CD4-positive, alpha-beta T cell treated with Interleukin-1 beta for 1 hour (primary cell): ENCODE data around the gene HOMER1.
"Not testable (repeated sequence)": the region's sequence is repeated elsewhere in the genome, so short reads cannot be mapped to it uniquely, and the experiment has no call there.

Source experiments
- DNase-seq, 2 donors: peaks; one replicate each; pipeline ENCODE4 v3.0.0-alpha.2; 2020 to 2022

HOMER1 gene

DNA sequence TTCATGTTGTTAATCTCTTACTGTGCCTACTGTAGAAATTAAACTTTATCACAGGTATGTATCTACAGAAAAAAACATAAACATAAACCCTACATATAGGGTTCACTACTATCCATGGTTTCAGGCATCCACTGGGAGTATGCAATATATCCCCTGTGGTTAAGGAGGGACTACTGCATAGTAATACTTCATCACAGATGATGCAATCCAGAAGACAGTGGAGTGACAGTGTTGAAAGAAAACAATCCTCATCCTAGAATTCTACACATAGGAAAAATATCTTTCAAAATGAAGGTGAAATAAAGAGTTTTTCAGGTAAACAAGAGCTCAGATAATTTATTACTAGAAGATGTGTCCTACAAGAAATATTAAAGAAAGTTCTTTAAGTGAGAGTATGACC, 105.9 kb downstream of the HOMER1 start:
- no peak for DNase-seq

DNA sequence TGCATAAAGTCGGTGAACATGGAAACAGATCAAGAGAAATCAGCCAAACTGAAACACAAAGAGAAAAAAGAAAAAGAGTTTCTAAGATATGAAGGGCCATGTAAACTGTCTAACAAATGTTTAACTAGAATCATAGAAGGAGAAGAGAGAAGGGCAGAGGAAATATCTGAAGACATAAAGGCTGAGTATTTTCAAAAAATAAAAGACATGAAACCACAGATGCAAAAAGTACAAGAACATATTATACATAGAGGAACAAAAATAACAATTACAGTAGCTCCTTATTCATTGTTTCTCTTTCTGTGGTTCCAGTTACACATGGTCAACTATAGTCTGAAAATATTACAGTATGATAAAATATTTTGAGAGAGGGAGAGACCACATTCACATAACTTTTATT, 106.3 kb downstream of the HOMER1 start:
- no peak for DNase-seq

DNA sequence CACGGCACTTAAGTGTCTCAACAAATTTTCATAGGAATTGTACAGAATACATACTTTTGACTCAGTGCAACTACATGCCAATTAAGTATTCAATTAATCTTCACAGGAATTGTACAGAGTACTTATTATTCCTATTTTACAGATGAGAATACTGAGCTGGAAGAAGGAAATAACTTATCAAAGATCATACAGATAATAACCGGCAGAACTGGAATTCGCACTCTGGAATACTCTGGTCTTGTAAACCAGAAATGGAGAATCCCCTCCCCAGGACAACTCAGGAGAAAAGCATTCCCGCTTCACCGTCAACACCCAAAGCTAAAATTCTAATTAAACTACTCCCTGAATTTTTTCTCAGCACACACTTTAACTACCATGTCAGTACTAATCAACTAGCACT, 112.7 kb downstream of the HOMER1 start:
- no peak for DNase-seq

DNA sequence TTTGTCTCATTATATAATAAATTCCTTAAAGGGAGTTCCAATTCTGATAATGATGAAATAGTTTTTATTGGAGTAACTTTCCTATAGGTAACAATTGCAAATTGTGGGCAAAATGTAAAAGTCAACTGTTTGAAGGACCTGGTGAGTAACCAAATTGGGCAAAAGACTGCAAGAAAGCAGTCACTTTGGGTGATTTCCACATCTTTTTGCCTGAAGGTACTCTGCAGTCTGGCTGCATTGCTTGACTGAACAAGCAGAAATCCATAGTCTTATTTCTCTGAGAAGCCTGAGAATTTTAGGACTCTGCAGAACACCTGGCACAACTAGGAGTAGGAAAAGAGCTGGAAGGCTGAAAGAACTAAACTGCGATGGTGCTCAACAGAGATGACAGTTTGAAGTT, 114.9 kb downstream of the HOMER1 start:
- DNase-seq = no peak

DNA sequence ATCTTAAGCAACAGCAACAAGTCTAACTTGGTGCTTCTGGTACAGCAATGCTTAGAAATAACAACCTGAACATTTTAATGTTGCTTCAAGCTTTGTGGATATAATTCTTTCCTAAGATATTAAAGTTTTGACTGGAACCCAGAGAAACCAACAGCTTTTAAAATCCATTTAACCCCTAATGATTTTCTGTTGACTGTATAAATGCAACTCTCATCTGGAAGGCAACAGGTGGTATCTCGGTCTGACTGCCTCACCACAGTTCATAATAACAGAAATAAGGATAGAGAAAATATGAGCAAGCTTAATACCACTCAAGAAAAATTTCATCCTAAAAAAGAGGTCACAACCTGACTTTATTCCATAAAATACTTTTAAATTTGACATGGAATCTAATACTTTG, 116.9 kb downstream of the HOMER1 start:
- no peak for DNase-seq

DNA sequence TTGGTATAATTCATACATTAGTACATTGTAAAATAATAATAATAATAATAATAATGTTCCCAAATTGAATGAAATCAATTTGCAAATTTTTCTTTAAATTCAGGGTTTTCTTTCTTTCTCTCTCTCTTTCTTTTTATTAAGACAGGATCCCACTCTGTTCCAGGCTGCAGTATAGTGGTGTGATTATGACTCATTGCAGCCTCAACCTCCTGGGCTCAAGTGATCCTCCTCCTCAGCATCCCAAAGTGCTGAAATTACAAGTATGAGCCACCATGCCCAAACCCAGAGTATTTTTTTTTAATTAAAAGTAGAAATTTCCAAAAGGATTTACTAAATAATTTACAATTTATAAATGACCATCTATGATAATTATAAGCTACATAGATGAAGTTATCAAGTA, 117.7 kb downstream of the HOMER1 start:
- DNase-seq = no peak

DNA sequence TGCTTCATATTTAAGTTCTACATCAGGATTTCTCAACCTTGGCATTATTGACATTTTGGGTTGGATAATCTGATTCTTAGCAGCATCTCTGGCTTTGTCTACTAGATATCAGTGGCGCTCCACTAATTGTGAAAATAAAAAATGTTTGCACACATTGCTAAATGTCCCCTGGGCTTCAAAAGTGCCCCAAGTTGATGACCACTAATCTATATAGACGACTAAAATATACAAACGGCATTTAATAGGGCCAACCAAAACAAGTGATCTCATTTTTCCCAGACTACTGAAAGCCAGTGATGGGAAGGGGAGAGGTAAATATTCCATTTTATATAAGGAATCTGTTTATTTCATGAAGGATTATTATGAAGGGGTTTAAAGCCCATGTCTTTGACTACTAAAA, 118.6 kb downstream of the HOMER1 start:
- DNase-seq = no peak

DNA sequence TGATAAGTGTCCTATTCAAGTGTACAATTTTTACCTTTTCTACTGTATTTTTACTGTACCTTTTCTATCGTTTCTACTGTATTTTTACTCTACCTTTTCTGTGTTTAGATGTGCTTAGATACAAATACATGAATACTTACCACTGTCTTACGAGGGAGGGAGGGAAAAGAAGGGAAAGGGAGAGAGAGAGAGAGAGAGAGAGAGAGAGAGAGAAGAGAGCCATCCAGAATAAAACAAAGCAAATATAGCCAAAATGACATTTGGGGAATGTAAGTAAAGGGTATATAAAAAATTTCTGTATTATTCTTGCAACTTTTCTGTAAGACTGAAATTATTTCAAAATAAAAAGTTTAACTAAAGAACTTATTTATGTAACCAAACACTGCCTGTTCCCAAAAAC, 121.2 kb downstream of the HOMER1 start:
- DNase-seq = no peak

DNA sequence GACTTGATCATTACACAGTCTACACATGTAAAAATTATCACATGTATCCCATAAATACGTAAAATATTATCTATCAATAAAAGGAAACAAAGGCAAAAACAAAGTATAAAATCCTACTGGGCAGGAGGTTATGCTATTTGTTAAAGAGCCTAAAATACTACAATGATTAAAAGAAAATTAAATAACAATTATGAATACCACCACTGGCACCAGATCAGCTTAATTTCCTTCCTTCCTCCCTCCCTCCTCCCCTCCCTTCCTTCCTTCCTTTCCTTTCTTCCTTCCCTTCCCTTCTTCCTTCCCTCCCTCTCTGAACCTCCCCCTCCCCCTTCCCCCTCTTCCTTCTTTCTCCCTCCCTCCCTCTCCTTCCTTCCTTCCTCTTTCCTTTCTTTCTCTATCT, 127.3 kb downstream of the HOMER1 start:
- no peak for DNase-seq

DNA sequence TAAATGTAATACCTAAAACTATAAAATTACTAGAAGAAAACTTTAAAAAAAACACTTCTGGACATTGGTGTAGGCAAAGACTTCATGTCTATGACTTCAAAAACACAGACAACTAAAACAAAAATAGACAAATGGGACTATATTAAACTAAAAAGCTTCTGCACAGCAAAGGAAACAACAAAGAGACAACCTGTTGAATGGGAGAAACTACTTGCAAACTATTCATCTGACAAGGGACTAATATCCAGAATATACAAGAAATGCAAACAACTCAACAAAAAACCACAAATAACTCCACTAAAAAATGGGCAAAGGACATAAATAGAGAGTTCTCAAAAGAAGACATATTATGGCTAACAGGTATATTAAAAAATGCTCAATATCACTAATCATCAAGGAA, 128.8 kb downstream of the HOMER1 start:
- not testable (repeated sequence) for DNase-seq

DNA sequence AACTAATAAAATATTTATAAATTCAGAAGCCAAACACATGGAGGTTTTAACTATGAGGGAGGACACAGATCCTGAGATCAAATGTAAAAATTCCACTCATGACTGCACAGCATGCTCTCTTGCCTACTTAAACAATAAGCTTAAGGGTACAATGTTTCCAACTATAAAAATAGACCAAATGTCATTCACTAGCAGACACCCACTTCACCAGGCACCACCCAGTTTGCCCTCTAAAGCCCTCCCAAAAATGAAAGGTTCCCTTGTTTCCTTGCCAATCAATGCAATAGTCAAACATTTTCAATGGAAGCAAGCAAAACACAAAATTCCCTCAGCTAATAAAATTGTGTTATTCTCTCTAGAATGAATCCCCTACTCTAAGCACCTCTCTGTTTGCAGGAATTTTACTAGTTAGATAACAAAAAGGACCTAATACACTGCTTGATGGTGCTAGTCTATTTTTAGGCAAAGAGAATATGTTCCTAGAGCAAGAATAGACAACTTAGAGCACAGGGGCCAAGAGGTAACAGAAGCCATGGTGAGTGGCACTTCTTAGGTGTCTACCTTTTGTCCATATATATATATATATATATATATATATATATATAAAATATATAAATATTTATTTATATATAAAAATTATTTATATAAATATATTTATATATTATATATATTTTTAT, 135.3 kb downstream of the HOMER1 start:
- no peak for DNase-seq

DNA sequence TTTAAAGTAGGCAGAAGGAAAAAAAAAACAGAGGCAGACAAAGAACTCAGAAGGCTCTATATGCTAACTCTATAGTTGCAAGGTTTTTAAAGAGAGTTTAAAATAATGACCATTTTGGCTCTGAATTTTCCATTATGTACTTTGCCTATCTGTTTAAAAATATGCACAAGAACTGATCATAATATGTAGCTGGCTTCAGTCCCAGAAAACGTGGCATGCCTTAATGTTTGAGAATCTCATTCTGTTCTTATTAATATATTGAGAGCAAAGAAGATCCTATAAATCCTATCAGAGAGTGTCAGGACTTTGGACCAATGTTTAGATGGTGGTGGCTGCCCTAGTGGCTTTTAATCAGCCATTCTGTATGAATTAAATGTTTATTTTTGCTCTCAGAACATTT, 156.5 kb downstream of the HOMER1 start:
- no peak for DNase-seq

DNA sequence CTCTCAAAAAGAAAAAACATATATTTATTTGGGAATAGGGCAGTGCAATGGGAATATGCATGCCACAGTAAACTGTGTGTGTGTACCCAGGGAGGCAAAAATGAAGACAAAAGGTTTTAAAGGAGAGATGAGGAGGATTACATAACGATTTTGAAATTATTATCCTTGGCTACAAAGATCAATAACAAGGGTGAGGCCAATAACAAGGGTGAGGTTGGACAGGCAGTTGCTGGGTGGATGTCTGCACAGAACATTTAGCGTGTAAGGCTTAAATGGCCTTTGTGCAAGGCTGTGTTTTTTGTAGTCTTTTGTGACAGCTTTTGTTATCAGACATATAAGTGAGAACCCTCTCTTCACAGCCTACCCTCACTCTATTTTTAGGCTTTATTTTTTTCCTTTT, 164.1 kb downstream of the HOMER1 start:
- DNase-seq = no peak

DNA sequence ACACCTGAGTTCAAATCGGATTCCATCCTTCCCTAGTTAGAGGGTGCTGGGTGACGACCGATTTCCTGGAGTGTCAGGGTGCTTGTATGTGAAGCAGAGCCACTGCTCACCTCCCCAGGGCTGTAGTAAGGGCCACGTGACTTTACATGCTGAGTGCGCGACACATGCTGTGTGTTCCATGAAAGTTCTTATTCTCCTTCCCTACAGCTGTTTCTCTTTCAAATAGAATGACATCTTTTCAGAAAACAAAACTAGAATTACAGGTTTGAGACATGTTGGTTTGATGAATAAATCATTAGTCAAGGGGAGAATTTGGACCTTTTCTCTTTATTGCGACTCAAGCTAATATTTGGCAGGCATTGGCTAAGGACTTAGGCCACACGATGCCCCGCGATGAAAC, 164.9 kb downstream of the HOMER1 start:
- no peak for DNase-seq

DNA sequence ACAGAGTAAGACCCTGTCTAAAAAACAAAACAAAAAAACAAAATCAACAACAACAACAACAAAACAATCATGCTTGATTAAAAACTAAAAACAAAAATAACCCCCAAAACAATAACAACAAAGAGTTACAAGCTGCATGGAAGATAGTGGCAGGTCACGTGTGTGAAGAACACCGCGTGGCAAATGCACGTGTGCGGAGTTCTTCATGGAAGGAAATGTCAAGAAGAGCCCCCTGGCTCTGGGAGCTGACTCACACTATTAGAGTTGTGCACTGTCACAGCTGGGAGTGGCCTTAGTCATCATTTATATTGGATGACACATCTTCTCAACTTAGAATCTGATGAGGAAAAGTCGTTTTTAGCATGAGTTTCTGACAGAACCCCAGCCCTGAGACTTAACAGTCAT, 167.5 kb downstream of the HOMER1 start:
- no peak for DNase-seq

DNA sequence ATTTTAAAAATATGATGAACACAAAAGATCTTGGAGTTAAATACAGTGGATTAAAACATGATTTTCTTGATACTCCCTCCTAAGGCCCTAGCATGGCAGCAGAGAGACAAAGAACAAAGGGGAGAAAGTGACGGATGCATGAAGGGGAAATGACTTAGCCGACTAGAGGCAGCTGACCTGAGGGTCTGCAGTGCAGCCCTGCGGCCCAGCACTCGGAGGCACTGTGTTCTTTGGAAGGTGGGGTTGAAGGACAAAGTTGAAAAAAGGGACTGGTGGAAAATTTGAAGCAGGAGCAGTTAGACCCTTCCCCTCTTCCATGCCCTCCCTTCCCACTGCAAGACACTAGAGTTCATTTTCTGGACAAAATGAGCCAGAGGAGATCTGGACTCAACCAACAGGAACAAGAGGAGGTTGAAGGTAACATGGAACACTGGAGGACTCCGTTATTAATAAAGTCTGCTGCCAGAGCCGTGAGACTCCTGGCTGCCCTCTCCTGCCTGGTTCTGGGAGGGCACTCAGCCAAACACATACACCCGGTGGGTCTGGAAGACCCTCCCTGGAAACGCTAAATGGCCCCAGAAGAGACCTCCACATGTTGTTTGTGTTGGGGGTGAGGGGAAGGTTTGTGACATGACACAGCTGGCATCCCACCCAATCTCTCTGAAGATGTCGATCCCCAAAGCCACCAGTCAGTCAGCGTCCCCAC, 179.9 kb downstream of the HOMER1 start:
- DNase-seq = no peak

DNA sequence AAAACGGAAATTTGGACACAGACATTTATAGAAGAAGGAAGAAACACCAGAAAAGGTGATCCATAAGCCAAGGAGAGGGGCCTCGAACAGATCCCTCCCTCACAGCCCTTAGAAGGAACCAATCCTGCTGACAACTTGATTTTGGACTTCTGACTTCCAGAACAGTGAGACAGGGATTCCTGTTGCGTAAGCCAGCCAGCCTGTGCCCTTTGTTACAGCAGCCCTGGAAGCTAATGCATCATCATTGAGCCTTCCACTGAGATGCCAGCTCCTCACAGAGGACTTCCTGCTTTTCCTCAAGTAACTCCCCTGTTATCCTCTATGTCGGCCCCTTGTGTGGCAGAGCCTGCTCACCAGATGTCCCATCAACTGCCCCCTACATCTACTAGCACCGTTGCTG, 183.9 kb downstream of the HOMER1 start:
- DNase-seq = no peak

DNA sequence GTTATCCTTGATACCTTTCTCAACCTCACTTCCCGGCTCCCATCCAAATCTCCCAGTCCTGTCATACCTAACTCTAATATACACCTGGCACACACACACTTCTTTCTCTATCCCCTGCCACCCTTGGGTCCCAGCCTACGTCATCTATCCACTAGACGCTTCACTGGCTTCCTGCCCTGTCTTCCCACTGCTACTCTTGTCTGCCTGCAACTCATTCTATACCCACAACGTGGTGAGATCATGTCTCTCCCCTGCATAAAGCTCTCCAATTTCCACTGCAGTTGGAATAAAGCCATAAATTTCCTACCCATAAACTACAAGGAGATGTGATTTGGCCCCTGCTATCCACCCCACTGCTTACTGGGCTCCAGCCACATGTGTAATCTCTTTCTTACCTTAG, 184.5 kb downstream of the HOMER1 start:
- no peak for DNase-seq
